HepG2 (cell line): ENCODE measurements around the gene MN1.

Experiments
- MAFK ChIP-seq, 2 experiments: IDR thresholded peaks in 1 of 2; conservative IDR thresholded peaks in 1 of 2; 2 replicates each; pipeline ENCODE4 v1.6.1; 2011; ENCODE audit warnings: improper control_type of control experiment in 2 of 2, low read length in 2 of 2
- NCOA2 ChIP-seq: sonication (generic); formaldehyde crosslinking; IDR thresholded peaks from 2 replicates; pipeline ENCODE4 v1.8.0; 2022; ENCODE audit warnings: inconsistent platforms
- SAP130 ChIP-seq: IDR thresholded peaks from 2 replicates; pipeline ENCODE4 v1.6.1; 2016; ENCODE audit warnings: low read depth
- TAF1 ChIP-seq: sonication (generic); formaldehyde crosslinking; IDR thresholded peaks from 2 replicates; pipeline ENCODE4 v1.4.0; 2020; ENCODE audit warnings: missing genetic modification reagents
- ZNF280D ChIP-seq: sonication (generic); formaldehyde crosslinking; IDR thresholded peaks from 2 replicates; pipeline ENCODE4 v1.5.1; 2020; ENCODE audit warnings: mild to moderate bottlenecking, missing genetic modification reagents
- ZNF614 ChIP-seq: IDR thresholded peaks from 2 replicates; pipeline ENCODE4 v1.6.1; 2018; ENCODE audit warnings: missing biosample characterization, missing genetic modification reagents, inconsistent platforms, borderline replicate concordance
- ZNF766 ChIP-seq: sonication (generic); formaldehyde crosslinking; IDR thresholded peaks from 2 replicates; pipeline ENCODE4 v1.5.0; 2020; ENCODE audit warnings: missing genetic modification reagents, borderline replicate concordance
- ZNF850 ChIP-seq: sonication (generic); formaldehyde crosslinking; conservative IDR thresholded peaks from 2 replicates; pipeline ENCODE4 v1.9.0; 2021; ENCODE audit warnings: mild to moderate bottlenecking, missing genetic modification reagents
- TF ChIP-seq, protein P1 (sequence below): sonication (generic); formaldehyde crosslinking; conservative IDR thresholded peaks from 2 replicates; pipeline ENCODE4 v1.4.0; 2020; ENCODE audit warnings: missing genetic modification reagents
- TF ChIP-seq, protein P2 (sequence below): sonication (generic); formaldehyde crosslinking; IDR thresholded peaks from 2 replicates; pipeline ENCODE4 v1.8.1; 2023; ENCODE audit warnings: missing genetic modification reagents, mild to moderate bottlenecking, borderline replicate concordance

GRCh38 chr22:27720860-27721259, 80.7 kb downstream of the MN1 start:
- TF ChIP-seq ZNF280D (CRISPR knock-in tag) = no peak
- TF ChIP-seq SAP130 (CRISPR knock-in tag) = no peak
- TF ChIP-seq, protein P1, sequence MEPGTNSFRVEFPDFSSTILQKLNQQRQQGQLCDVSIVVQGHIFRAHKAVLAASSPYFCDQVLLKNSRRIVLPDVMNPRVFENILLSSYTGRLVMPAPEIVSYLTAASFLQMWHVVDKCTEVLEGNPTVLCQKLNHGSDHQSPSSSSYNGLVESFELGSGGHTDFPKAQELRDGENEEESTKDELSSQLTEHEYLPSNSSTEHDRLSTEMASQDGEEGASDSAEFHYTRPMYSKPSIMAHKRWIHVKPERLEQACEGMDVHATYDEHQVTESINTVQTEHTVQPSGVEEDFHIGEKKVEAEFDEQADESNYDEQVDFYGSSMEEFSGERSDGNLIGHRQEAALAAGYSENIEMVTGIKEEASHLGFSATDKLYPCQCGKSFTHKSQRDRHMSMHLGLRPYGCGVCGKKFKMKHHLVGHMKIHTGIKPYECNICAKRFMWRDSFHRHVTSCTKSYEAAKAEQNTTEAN (CRISPR knock-in tag) = no peak
- TF ChIP-seq NCOA2 = no peak
- TF ChIP-seq TAF1 (CRISPR knock-in tag) = no peak
- TF ChIP-seq MAFK (conservative IDR thresholded peaks at IDR 0.05 in 1 of 2, IDR thresholded peaks at IDR 0.05 in 1 of 2; ENCODE audit: low read length in 2 of 2) = no peak
- TF ChIP-seq ZNF766 = no peak
- TF ChIP-seq ZNF614 = no peak
- TF ChIP-seq, protein P2, sequence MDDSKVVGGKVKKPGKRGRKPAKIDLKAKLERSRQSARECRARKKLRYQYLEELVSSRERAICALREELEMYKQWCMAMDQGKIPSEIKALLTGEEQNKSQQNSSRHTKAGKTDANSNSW (CRISPR knock-in tag) = no peak
- TF ChIP-seq ZNF850 (CRISPR knock-in tag) = no peak
